Karpas-422 (cell line): ENCODE data around the gene KCND3. TPM values are rescaled to one million over a fixed set of nuclear protein-coding genes. Genes with fewer than 3 reads are reported as not detected.

Experiments
- DNase-seq: peaks from one replicate; pipeline ENCODE4 v3.0.0-alpha.2; 2015
- H2AFZ ChIP-seq: fragments of 200-600 bp; sonication (generic); 2 replicates; pipeline ENCODE4 v1.6.1; 2014; ENCODE audit warnings: antibody characterized with exemption, low read length, mixed read lengths
- H3K27ac ChIP-seq: fragments of 200-600 bp; sonication (generic); 2 replicates; pipeline ENCODE4 v1.5.1; 2014; ENCODE audit warnings: mild to moderate bottlenecking, low read length, moderate library complexity
- H3K27me3 ChIP-seq: fragments of 200-600 bp; sonication (generic); 2 replicates; pipeline ENCODE4 v1.6.1; 2014; ENCODE audit warnings: low read length, mixed read lengths
- H3K36me3 ChIP-seq: fragments of 200-600 bp; sonication (generic); 2 replicates; pipeline ENCODE4 v1.6.1; 2014; ENCODE audit warnings: low read length, mixed read lengths; ENCODE audit not compliant: insufficient read depth
- H3K4me1 ChIP-seq: fragments of 200-600 bp; sonication (generic); 2 replicates; pipeline ENCODE4 v1.6.1; 2014; ENCODE audit warnings: mild to moderate bottlenecking, low read length, mixed read lengths
- H3K4me2 ChIP-seq: fragments of 200-600 bp; sonication (generic); 2 replicates; pipeline ENCODE4 v1.6.1; 2014; ENCODE audit warnings: low read length, low read depth, mild to moderate bottlenecking; ENCODE audit not compliant: poor library complexity, severe bottlenecking
- H3K4me3 ChIP-seq: fragments of 200-600 bp; sonication (generic); 2 replicates; pipeline ENCODE4 v1.5.1; 2014; ENCODE audit warnings: mild to moderate bottlenecking, antibody characterized with exemption, low read length, mixed read lengths
- H3K79me2 ChIP-seq: fragments of 200-600 bp; sonication (generic); 2 replicates; pipeline ENCODE4 v1.6.1; 2014; ENCODE audit warnings: mild to moderate bottlenecking, low read length, mixed read lengths
- H3K9ac ChIP-seq: fragments of 200-600 bp; sonication (generic); 2 replicates; pipeline ENCODE4 v1.6.0; 2014; ENCODE audit warnings: low read length
- H3K9me2 ChIP-seq: fragments of 200-600 bp; sonication (generic), shearing (Covaris generic); replicated peaks from 2 replicates; pipeline ENCODE4 v1.6.0; 2014; ENCODE audit warnings: mild to moderate bottlenecking, low read length, moderate library complexity; ENCODE audit not compliant: insufficient read depth
- H3K9me3 ChIP-seq: fragments of 300-700, 200-600 bp; sonication (generic); 2 replicates; pipeline ENCODE4 v1.6.1; 2014; ENCODE audit warnings: low read length, mixed read lengths
- H4K20me1 ChIP-seq: fragments of 200-600 bp; sonication (generic); 2 replicates; pipeline ENCODE4 v1.6.1; 2014; ENCODE audit warnings: mild to moderate bottlenecking, antibody characterized with exemption, low read length, low read depth; ENCODE audit not compliant: insufficient read depth
- total RNA-seq: library from RNA; depleted of rRNA; stranded (reverse); fragments of >200 nt; shearing (Covaris generic); gene quantifications from 2 replicates; pipeline ENCODE4 v1.2.3, GENCODE V29; 2014; ENCODE audit warnings: low replicate concordance

KCND3 gene
- total RNA-seq, 1 experiment from 2014 or later: not detected

DNA sequence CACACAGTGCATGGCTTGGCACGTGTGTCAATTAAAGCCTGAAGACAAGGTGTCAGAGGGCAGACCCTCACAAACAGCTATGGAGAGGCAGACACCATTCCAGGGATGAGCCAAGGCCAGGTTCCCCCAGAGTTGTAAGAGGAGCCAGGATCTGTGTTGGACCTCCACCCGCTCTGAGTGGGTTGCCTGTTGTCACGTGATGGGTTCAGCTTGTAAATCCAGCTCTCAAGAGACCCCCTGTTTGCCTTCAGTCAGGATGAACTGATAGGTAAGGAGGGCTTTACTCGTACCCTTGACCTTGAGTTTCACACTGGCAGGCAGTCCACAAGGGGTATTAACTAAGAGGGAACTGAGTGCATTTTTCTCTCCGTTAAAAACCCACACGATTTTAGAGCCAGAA is 27.7 kb upstream of the KCND3 start:
- H3K36me3 ChIP-seq: no peaks in the 10 kb centered on the region
- H4K20me1 ChIP-seq: no peaks in the 10 kb centered on the region
- no peak for DNase-seq
- no peaks in the 10 kb centered on the region for H3K27me3 ChIP-seq
- H3K4me1 ChIP-seq: no peaks in the 10 kb centered on the region
- H3K4me2 ChIP-seq: no peak overlapping the region
- no peak overlapping the region for H3K9ac ChIP-seq
- H3K9me2 ChIP-seq: no peaks in the 10 kb centered on the region
- H3K79me2 ChIP-seq: no peaks in the 10 kb centered on the region
- no peak overlapping the region for H2AFZ ChIP-seq
- no peaks in the 10 kb centered on the region for H3K9me3 ChIP-seq
- no peak overlapping the region for H3K27ac ChIP-seq
- H3K4me3 ChIP-seq: no peak overlapping the region

DNA sequence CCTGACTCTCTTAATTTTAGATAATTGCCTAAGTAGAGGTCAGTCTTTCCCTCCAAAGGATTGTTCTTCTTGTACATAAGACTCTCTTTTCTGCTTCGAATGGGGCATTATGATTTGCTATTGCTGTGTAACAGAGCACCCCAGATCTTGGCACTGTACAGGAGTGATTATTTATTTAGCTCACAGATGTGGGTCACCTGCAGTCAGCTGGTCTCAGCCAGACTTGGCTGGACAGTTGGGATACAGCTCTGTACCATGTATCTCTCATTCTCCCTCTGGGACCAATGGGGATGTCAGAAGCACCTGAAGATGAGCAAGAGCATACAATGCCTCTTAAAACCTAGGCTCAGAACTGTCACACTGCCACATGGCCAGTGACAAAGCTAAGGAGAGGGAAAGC is 23.4 kb upstream of the KCND3 start:
- Histone ChIP-seq H3K9me3 (no peaks in the 10 kb centered on the region), H3K36me3 (no peaks in the 10 kb centered on the region), H3K9ac (no peak overlapping the region), H3K79me2 (no peaks in the 10 kb centered on the region), H3K4me3 (no peak overlapping the region), H3K27me3 (no peaks in the 10 kb centered on the region), H4K20me1 (no peaks in the 10 kb centered on the region), H3K4me2 (no peak overlapping the region), H3K9me2 (no peaks in the 10 kb centered on the region), H2AFZ (no peak overlapping the region), H3K27ac (no peak overlapping the region), H3K4me1 (no peaks in the 10 kb centered on the region)
- no peak for DNase-seq

GRCh38 chr1:112011202-112011601 is 21.7 kb upstream of the KCND3 start:
- Histone ChIP-seq H3K79me2 (no peaks in the 10 kb centered on the region), H3K4me3 (no peak overlapping the region), H3K27ac (no peak overlapping the region), H3K36me3 (no peaks in the 10 kb centered on the region), H3K27me3 (no peaks in the 10 kb centered on the region), H3K9me2 (no peaks in the 10 kb centered on the region), H2AFZ (no peak overlapping the region), H3K4me1 (no peaks in the 10 kb centered on the region), H3K4me2 (no peak overlapping the region), H3K9ac (no peak overlapping the region), H4K20me1 (no peaks in the 10 kb centered on the region), H3K9me3 (no peaks in the 10 kb centered on the region)
- no peak for DNase-seq

- H3K4me1 ChIP-seq: peaks cover 2% of the 10 kb centered on the region
- H3K9me3 ChIP-seq: no peaks in the 10 kb centered on the region
- no peaks in the 10 kb centered on the region for H3K79me2 ChIP-seq
- no peak overlapping the region for H3K4me2 ChIP-seq
- no peak overlapping the region for H2AFZ ChIP-seq
- DNase-seq: no peak
- no peak overlapping the region for H3K27ac ChIP-seq
- no peaks in the 10 kb centered on the region for H3K9me2 ChIP-seq
- no peak overlapping the region for H3K9ac ChIP-seq
- H3K36me3 ChIP-seq: no peaks in the 10 kb centered on the region
- H3K4me3 ChIP-seq: no peak overlapping the region
- no peaks in the 10 kb centered on the region for H3K27me3 ChIP-seq
- no peaks in the 10 kb centered on the region for H4K20me1 ChIP-seq
Measured at GRCh38 chr1:112007169-112007568, 17.7 kb upstream of the KCND3 start.

DNA sequence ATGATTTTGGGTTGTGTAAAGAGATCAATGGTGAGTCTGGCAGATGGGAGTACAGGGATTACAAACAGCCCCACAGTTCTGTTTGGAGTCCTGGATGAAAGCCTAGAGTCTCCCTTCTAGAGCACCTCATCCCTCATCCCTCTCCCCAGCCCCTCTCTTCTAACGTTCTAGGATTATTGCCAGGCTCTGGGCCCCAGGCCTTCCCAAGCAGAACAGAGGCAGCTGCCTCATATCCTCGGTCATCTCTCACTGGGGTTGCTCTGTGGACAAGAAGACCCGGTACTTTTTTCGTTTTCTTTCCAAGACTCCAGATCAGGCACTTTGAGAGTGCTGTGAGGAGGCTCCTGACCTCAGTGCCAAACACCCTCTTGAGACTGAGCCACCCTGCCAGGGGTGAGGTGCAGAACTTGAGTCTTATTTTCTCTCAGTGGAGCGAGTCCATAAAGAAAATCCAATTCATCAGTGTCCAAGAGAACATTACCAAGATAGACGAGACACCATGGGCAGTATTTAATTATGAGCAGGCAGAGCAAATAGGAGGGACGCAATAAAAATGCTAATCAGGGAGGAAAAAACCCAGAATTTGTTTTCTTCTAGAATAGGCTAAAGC is 17.1 kb upstream of the KCND3 start:
- Histone ChIP-seq H4K20me1 (no peaks in the 10 kb centered on the region), H3K79me2 (no peaks in the 10 kb centered on the region), H3K9me3 (no peaks in the 10 kb centered on the region), H3K9me2 (no peaks in the 10 kb centered on the region), H3K4me2 (no peak overlapping the region), H3K4me1 (peaks cover 8% of the 10 kb centered on the region), H2AFZ (no peak overlapping the region), H3K36me3 (no peaks in the 10 kb centered on the region), H3K27ac (no peak overlapping the region), H3K27me3 (no peaks in the 10 kb centered on the region), H3K4me3 (no peak overlapping the region), H3K9ac (no peak overlapping the region)
- no peak for DNase-seq

- Histone ChIP-seq H3K4me1 (peaks cover 13% of the 10 kb centered on the region), H2AFZ (no peak overlapping the region), H4K20me1 (no peaks in the 10 kb centered on the region), H3K27ac (no peak overlapping the region), H3K4me3 (no peak overlapping the region), H3K79me2 (no peaks in the 10 kb centered on the region), H3K27me3 (no peaks in the 10 kb centered on the region), H3K4me2 (no peak overlapping the region), H3K9me2 (no peaks in the 10 kb centered on the region), H3K36me3 (no peaks in the 10 kb centered on the region), H3K9me3 (no peaks in the 10 kb centered on the region), H3K9ac (no peak overlapping the region)
- DNase-seq: no peak
Measured at GRCh38 chr1:112004076-112004475, 14.6 kb upstream of the KCND3 start.

- peaks cover 13% of the 10 kb centered on the region for H3K4me1 ChIP-seq
- no peaks in the 10 kb centered on the region for H3K36me3 ChIP-seq
- H3K9me3 ChIP-seq: no peaks in the 10 kb centered on the region
- no peak overlapping the region for H3K4me2 ChIP-seq
- no peak overlapping the region for H3K4me3 ChIP-seq
- no peaks in the 10 kb centered on the region for H3K79me2 ChIP-seq
- H3K27me3 ChIP-seq: no peaks in the 10 kb centered on the region
- DNase-seq: peak; percentile 60
- H3K9me2 ChIP-seq: no peaks in the 10 kb centered on the region
- no peak overlapping the region for H3K9ac ChIP-seq
- no peak overlapping the region for H3K27ac ChIP-seq
- H2AFZ ChIP-seq: no peak overlapping the region
- no peaks in the 10 kb centered on the region for H4K20me1 ChIP-seq
Measured at GRCh38 chr1:112002514-112002913, 13.0 kb upstream of the KCND3 start.

DNA sequence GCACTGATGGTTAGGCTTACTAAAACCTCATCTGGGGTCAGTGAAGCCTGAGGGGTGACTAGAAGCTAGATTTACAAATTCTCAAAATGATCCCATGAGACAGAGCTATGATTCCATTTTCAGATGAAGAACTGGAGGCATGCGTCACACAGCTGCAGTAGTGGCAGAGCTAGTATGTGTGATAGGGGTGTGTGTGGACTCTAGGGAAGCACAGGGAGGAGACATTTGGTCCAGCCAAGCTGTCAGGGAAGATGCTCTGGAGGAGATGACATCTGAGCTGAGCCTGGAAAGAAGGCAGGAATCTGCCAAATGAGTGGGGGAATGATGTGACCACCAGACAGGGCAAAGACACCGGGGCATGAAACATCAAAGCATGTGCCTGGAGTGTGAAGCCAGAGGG is 12.0 kb upstream of the KCND3 start:
- H3K27ac ChIP-seq: no peak overlapping the region
- H3K9ac ChIP-seq: no peak overlapping the region
- H3K9me3 ChIP-seq: no peaks in the 10 kb centered on the region
- no peaks in the 10 kb centered on the region for H4K20me1 ChIP-seq
- peaks cover 13% of the 10 kb centered on the region for H3K4me1 ChIP-seq
- H2AFZ ChIP-seq: no peak overlapping the region
- H3K79me2 ChIP-seq: no peaks in the 10 kb centered on the region
- no peaks in the 10 kb centered on the region for H3K27me3 ChIP-seq
- no peak overlapping the region for H3K4me3 ChIP-seq
- H3K9me2 ChIP-seq: no peaks in the 10 kb centered on the region
- no peaks in the 10 kb centered on the region for H3K36me3 ChIP-seq
- no peak for DNase-seq
- no peak overlapping the region for H3K4me2 ChIP-seq

GRCh38 chr1:112000048-112000447 is 10.6 kb upstream of the KCND3 start:
- H3K36me3 ChIP-seq: no peaks in the 10 kb centered on the region
- no peak overlapping the region for H3K4me3 ChIP-seq
- H3K27me3 ChIP-seq: no peaks in the 10 kb centered on the region
- H3K27ac ChIP-seq: no peak overlapping the region
- no peak overlapping the region for H3K9ac ChIP-seq
- no peak for DNase-seq
- H4K20me1 ChIP-seq: no peaks in the 10 kb centered on the region
- no peaks in the 10 kb centered on the region for H3K79me2 ChIP-seq
- H3K4me1 ChIP-seq: peaks cover 13% of the 10 kb centered on the region
- no peaks in the 10 kb centered on the region for H3K9me2 ChIP-seq
- no peaks in the 10 kb centered on the region for H3K9me3 ChIP-seq
- H2AFZ ChIP-seq: no peak overlapping the region
- no peak overlapping the region for H3K4me2 ChIP-seq
